ENCODE data around the gene PRR14. TPM values are rescaled to one million over a fixed set of nuclear protein-coding genes. Genes with fewer than 3 reads are reported as not detected.

PRR14 gene
- total and polyA plus RNA-seq, 3 donors from 2014 or later, result 37.0 to 66.3 (median 60.0) TPM

GRCh38 chr16:30609926-30610839 lies 40.6 kb upstream of the PRR14 start, which contains the start of gene ZNF689:
ZNF689 (minus strand) TSS chr16:30610389; CDS start chr16:30610041, 348 bp downstream.
- Histone ChIP-seq H3K9me3 (no peaks in the 10 kb centered on the region), H3K4me3 (peak within 1 kb of the TSS; percentile 89 to 96), H3K4me1 (no peaks in the 10 kb centered on the region), H3K27ac (peak within 1 kb of the TSS; percentile 86 to 99), H3K27me3 (no peaks in the 10 kb centered on the region), H3K36me3 (ENCODE audit: low read depth, missing control alignments) (no peaks in the 10 kb centered on the region)
- 1 to 2% methylated on average over 28 to 63 of the region's 63 CpGs for WGBS, 2 donors
- DNase-seq, result peak; percentile 98
- intact Hi-C loops (cut with DNase I; ENCODE audit: low total_unique reads), result no loop called here
- TF ChIP-seq CTCF (IDR thresholded peaks at IDR 0.05) (no peak), POLR2A (IDR thresholded peaks at IDR 0.05) (no peak)

- peak; percentile 80 for DNase-seq
- H3K27me3 ChIP-seq, result no peaks in the 10 kb centered on the region
- TF ChIP-seq CTCF (IDR thresholded peaks at IDR 0.05), result peak; percentile 47 to 59 (median 51)
- no peak for TF ChIP-seq POLR2A (IDR thresholded peaks at IDR 0.05)
- no peak overlapping the region for H3K27ac ChIP-seq
- no peak overlapping the region for H3K4me3 ChIP-seq
- H3K36me3 ChIP-seq (ENCODE audit: low read depth, missing control alignments), result no peaks in the 10 kb centered on the region
- WGBS, 2 donors, result 45 to 58% methylated on average over 12 of the region's 12 CpGs
- no peaks in the 10 kb centered on the region for H3K9me3 ChIP-seq
- intact Hi-C loops (cut with DNase I; ENCODE audit: low total_unique reads), result no loop called here
- H3K4me1 ChIP-seq, result no peaks in the 10 kb centered on the region
Measured at GRCh38 chr16:30615358-30616091, 35.2 kb upstream of the PRR14 start.

- Histone ChIP-seq H3K4me1 (no peaks in the 10 kb centered on the region), H3K36me3 (ENCODE audit: low read depth, missing control alignments) (no peaks in the 10 kb centered on the region), H3K27me3 (no peaks in the 10 kb centered on the region), H3K27ac (no peak overlapping the region), H3K4me3 (no peak overlapping the region), H3K9me3 (no peaks in the 10 kb centered on the region)
- DNase-seq, result no peak
- TF ChIP-seq POLR2A (IDR thresholded peaks at IDR 0.05), result no peak
- no peak for TF ChIP-seq CTCF (IDR thresholded peaks at IDR 0.05)
- 86 to 92% methylated on average over 4 of the region's 4 CpGs for WGBS, 2 donors
- intact Hi-C loops (cut with DNase I; ENCODE audit: low total_unique reads), result no loop called here
Measured at GRCh38 chr16:30619202-30619601, 31.6 kb upstream of the PRR14 start.

GRCh38 chr16:30619638-30620037 lies 31.1 kb upstream of the PRR14 start:
- H3K36me3 ChIP-seq (ENCODE audit: low read depth, missing control alignments), result no peaks in the 10 kb centered on the region
- H3K9me3 ChIP-seq, result no peaks in the 10 kb centered on the region
- no peak for DNase-seq
- TF ChIP-seq POLR2A (IDR thresholded peaks at IDR 0.05) (no peak), CTCF (IDR thresholded peaks at IDR 0.05) (no peak)
- no peaks in the 10 kb centered on the region for H3K4me1 ChIP-seq
- intact Hi-C loops (cut with DNase I; ENCODE audit: low total_unique reads), result no loop called here
- no peak overlapping the region for H3K27ac ChIP-seq
- WGBS, 2 donors, result 91 to 93% methylated on average over 5 of the region's 5 CpGs
- H3K27me3 ChIP-seq, result no peaks in the 10 kb centered on the region
- no peak overlapping the region for H3K4me3 ChIP-seq
